GM06990 (cell line): ENCODE measurements around the gene ATP6V0B.

Experiments
- DNase-seq: peaks from one replicate; pipeline ENCODE4 v3.0.0-alpha.2; 2011; ENCODE audit not compliant: insufficient read length; ENCODE audit errors: extremely low read depth
- H3K27me3 ChIP-seq: replicated peaks from 2 replicates; pipeline ENCODE4 v1.6.0; 2011; ENCODE audit warnings: low read length; ENCODE audit not compliant: control insufficient read depth, insufficient read depth
- H3K36me3 ChIP-seq: 2 replicates; pipeline ENCODE4 v1.5.1; 2011; ENCODE audit warnings: low read length; ENCODE audit not compliant: control insufficient read depth, insufficient read depth
- H3K4me3 ChIP-seq: replicated peaks from 2 replicates; pipeline ENCODE4 v1.5.1; 2011; ENCODE audit warnings: low read depth, mild to moderate bottlenecking, control low read depth, low read length
- TF ChIP-seq, protein P1 (sequence below): IDR thresholded peaks from 2 replicates; pipeline ENCODE4 v1.5.1; 2011; ENCODE audit warnings: low read length, control low read depth, mild to moderate bottlenecking, inconsistent platforms; ENCODE audit not compliant: insufficient read depth, poor library complexity, severe bottlenecking

ATP6V0B gene

DNA sequence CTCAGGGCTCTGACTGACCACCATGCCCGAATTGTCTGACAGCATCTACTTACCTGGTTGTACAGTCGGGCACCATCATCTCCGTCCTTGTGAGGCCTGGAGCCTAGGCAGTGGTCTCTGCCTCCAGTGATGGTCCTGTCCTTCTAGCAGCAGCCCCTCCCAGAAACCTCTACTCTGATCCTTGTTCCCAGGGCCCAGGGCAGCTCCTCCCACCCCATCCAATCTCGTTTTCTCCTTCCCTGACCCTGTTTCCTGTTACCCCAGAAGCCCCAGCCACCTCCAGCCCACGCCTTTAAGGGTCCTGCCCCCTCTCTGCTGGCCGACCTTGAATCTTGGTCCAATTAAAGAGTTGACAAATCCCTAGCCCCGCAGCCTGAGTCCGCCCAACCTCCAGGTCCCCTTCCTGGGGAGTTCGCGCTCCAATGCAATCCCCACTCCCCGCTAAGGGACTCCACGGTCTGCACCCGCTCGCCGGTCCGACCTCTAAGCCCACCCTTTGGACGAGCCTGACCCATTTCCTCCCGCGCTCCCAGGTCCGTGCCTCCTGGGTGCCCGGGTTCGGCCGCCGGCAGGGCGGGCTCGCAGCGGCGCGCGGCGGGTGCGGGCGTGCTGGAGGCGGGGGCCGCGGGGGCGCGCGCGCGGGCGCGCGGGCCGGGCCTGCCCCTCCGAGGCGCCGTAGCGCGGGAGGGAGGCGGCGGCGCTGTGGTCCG lies 3.9 kb downstream of the ATP6V0B start, which contains the start of gene B4GALT2:
Gene B4GALT2, plus strand, starts transcription at position 660 of the 710 bp plus-strand sequence. CDS start 1,951 bp downstream, outside the sequence.
- DNase-seq: peak; percentile 64
- peak within 1 kb of the TSS; percentile 70 for H3K4me3 ChIP-seq
- H3K36me3 ChIP-seq: peaks cover 15% of the 10 kb centered on the region
- TF ChIP-seq, protein P1, sequence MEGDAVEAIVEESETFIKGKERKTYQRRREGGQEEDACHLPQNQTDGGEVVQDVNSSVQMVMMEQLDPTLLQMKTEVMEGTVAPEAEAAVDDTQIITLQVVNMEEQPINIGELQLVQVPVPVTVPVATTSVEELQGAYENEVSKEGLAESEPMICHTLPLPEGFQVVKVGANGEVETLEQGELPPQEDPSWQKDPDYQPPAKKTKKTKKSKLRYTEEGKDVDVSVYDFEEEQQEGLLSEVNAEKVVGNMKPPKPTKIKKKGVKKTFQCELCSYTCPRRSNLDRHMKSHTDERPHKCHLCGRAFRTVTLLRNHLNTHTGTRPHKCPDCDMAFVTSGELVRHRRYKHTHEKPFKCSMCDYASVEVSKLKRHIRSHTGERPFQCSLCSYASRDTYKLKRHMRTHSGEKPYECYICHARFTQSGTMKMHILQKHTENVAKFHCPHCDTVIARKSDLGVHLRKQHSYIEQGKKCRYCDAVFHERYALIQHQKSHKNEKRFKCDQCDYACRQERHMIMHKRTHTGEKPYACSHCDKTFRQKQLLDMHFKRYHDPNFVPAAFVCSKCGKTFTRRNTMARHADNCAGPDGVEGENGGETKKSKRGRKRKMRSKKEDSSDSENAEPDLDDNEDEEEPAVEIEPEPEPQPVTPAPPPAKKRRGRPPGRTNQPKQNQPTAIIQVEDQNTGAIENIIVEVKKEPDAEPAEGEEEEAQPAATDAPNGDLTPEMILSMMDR: no peak
- H3K27me3 ChIP-seq: no peaks in the 10 kb centered on the region

DNA sequence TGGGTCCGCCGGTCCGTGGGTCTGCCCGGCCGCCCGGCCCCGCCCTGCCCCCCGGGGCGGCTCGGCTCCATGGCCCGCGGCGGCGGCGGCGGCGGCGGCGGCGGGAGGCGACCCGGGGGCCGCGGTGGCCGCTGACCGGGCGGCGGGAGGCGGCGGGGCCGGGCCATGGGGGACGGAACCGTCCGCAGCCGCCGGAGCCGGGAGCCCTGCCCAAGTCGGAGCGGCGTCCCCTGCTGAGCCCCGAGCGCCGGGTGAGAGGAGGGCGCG lies 4.4 kb downstream of the ATP6V0B start:
- DNase-seq: no peak
- Histone ChIP-seq H3K36me3 (peaks cover 15% of the 10 kb centered on the region), H3K4me3 (peak overlapping the region; percentile 70), H3K27me3 (no peaks in the 10 kb centered on the region)
- TF ChIP-seq, protein P1: no peak

DNA sequence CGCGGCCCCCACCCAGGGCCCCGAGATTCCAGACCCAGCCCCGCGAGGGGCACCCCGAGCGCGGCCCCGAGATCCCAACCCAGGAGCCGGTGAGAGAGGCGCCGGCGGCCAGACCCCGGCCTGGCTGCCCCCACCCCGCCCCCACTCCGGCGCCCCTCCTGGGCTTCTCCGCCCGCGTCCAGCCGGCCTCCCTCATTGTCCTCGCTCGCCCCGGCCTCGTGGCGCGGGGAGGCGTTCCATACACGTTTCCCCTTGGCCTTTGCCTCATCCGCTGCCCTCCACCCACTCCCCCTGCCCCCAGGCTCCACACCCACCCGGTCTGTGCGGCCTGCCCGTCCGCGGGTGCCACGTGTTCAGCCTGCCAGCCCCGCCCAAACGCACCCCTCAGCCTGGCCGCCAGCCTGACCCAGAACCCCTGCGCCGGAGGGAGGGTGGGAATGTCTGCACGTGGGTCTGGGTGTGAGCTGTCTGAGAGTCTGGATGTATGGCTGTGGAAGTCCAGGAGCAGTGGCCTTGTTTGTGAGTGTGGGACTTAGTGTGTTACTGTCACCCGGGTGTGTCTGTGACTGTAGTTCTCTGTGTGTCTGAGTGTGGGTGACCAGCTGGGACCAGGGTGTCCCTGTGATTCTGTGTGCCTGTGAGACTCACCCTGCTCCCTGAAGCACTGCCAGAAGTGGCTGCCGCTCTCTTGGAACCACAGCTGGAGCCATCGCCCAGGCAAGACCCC lies 4.9 kb downstream of the ATP6V0B start:
- H3K36me3 ChIP-seq: peaks cover 15% of the 10 kb centered on the region
- no peaks in the 10 kb centered on the region for H3K27me3 ChIP-seq
- DNase-seq: peak; percentile 64
- peak overlapping the region; percentile 70 for H3K4me3 ChIP-seq
- TF ChIP-seq, protein P1: no peak

DNA sequence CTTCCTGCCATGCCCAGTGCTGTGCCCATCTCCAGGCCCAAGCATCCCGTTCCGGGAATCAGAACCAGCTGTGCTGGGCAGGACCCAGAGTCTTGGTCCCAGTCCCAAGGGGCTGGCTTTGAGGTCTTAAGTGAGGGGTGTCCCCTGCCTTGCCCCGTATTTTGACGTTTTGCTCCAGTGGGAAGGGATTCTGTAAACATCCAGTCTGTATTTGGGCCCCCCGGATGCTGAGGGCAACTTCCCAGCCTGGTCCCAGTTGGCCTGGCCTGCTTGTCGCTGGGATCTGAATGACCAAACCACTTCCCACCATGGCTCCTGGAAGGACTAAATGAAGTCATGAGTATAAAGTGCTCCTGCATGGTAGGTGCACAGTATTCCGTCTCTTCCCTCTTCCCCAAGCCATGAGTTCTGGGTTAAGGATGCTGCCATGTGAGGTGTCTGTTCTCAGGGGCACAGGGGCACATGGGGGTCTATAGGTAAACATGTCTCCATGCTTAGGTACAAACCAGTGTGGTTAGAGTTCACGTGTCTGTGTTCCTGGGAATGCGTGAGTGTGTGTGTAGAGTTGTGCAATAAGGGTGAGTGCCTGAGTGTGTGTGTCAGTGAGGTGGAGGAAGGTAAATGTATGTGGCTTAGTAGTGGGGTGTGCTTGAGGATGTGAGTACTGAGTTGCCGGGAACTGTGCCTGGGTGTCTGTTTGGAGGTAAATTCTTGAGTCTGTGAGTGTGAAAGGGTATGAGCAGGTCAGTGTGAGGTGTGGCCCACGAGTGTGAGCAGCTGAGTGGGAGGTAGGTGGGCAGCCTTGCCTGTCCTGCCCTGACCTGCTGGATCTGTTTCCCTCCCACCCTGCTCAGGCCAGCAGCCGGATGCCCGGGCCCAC lies 5.7 kb downstream of the ATP6V0B start:
- TF ChIP-seq, protein P1: no peak
- Histone ChIP-seq H3K27me3 (no peaks in the 10 kb centered on the region), H3K4me3 (peak overlapping the region; percentile 70), H3K36me3 (peaks cover 16% of the 10 kb centered on the region)
- DNase-seq: no peak

DNA sequence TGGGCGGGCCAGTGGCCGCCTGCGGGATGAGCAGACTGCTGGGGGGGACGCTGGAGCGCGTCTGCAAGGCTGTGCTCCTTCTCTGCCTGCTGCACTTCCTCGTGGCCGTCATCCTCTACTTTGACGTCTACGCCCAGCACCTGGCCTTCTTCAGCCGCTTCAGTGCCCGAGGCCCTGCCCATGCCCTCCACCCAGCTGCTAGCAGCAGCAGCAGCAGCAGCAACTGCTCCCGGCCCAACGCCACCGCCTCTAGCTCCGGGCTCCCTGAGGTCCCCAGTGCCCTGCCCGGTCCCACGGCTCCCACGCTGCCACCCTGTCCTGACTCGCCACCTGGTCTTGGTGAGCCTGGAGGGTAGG lies 6.4 kb downstream of the ATP6V0B start:
- Histone ChIP-seq H3K36me3 (peaks cover 16% of the 10 kb centered on the region), H3K27me3 (no peaks in the 10 kb centered on the region), H3K4me3 (no peak overlapping the region)
- TF ChIP-seq, protein P1: no peak
- no peak for DNase-seq
